Measurements from ENCODE around the gene HUNK. TPM values are rescaled to one million over a fixed set of nuclear protein-coding genes. Genes with fewer than 3 reads are reported as not detected.

Gene HUNK
- total and polyA plus RNA-seq, 5 donors = 0.07 to 0.82 (median 0.37) TPM

GRCh38 chr21:31964692-31965091 lies 91.9 kb downstream of the HUNK start:
- H3K27me3 ChIP-seq (ENCODE audit: control insufficient read depth, insufficient read depth) = no peaks in the 10 kb centered on the region
- 86% methylated on average over 6 of the region's 6 CpGs for WGBS
- no peaks in the 10 kb centered on the region for H3K4me1 ChIP-seq (ENCODE audit: control insufficient read depth, insufficient read depth, low read length)
- no peak overlapping the region for H3K27ac ChIP-seq (ENCODE audit: low read length)
- no peaks in the 10 kb centered on the region for H3K9me3 ChIP-seq (ENCODE audit: control insufficient read depth, low read length)
- intact Hi-C loops (cut with DNase I) = no loop called here
- ATAC-seq (no peak), DNase-seq (no peak)
- H3K4me3 ChIP-seq (ENCODE audit: low read length) = no peak overlapping the region

GRCh38 chr21:31967334-31967733 lies 94.5 kb downstream of the HUNK start:
- DNase-seq = no peak
- intact Hi-C loops (cut with DNase I) = no loop called here
- H3K27ac ChIP-seq (ENCODE audit: low read length) = no peak overlapping the region
- WGBS = 79% methylated on average over 7 of the region's 7 CpGs
- no peaks in the 10 kb centered on the region for H3K9me3 ChIP-seq (ENCODE audit: control insufficient read depth, low read length)
- no peaks in the 10 kb centered on the region for H3K27me3 ChIP-seq (ENCODE audit: control insufficient read depth, insufficient read depth)
- no peak for ATAC-seq
- H3K4me3 ChIP-seq (ENCODE audit: low read length) = no peak overlapping the region
- no peaks in the 10 kb centered on the region for H3K4me1 ChIP-seq (ENCODE audit: control insufficient read depth, insufficient read depth, low read length)

- no peak overlapping the region for H3K4me3 ChIP-seq (ENCODE audit: low read length)
- no peak for DNase-seq
- 96% methylated on average over 7 of the region's 7 CpGs for WGBS
These were observed 99.8 kb downstream of the HUNK start for GRCh38 chr21:31972622-31973021.

GRCh38 chr21:31973402-31973944 lies 100.7 kb downstream of the HUNK start:
- Histone ChIP-seq H3K9me3 (ENCODE audit: control insufficient read depth, low read length) (no peaks in the 10 kb centered on the region), H3K4me1 (ENCODE audit: control insufficient read depth, insufficient read depth, low read length) (no peaks in the 10 kb centered on the region), H3K27ac (ENCODE audit: low read length) (no peak overlapping the region), H3K27me3 (ENCODE audit: control insufficient read depth, insufficient read depth) (no peaks in the 10 kb centered on the region), H3K4me3 (ENCODE audit: low read length) (no peak overlapping the region)
- intact Hi-C loops (cut with DNase I) = no loop called here
- 93% methylated on average over 6 of the region's 6 CpGs for WGBS
- ATAC-seq (no peak), DNase-seq (no peak)

More at GRCh38 chr21:31972622-31973021, 99.8 kb downstream of the HUNK start:
- no peaks in the 10 kb centered on the region for H3K9me3 ChIP-seq (ENCODE audit: control insufficient read depth, low read length)
- no peaks in the 10 kb centered on the region for H3K27me3 ChIP-seq (ENCODE audit: control insufficient read depth, insufficient read depth)
- no peaks in the 10 kb centered on the region for H3K4me1 ChIP-seq (ENCODE audit: control insufficient read depth, insufficient read depth, low read length)
- intact Hi-C loops (cut with DNase I) = no loop called here
- no peak for ATAC-seq
- no peak overlapping the region for H3K27ac ChIP-seq (ENCODE audit: low read length)

- intact Hi-C loops (cut with DNase I) = no loop called here
- WGBS = 71% methylated on average over 16 of the region's 16 CpGs
- Histone ChIP-seq H3K27ac (ENCODE audit: low read length) (no peak overlapping the region), H3K9me3 (ENCODE audit: control insufficient read depth, low read length) (no peaks in the 10 kb centered on the region), H3K4me1 (ENCODE audit: control insufficient read depth, insufficient read depth, low read length) (no peaks in the 10 kb centered on the region), H3K27me3 (ENCODE audit: control insufficient read depth, insufficient read depth) (no peaks in the 10 kb centered on the region), H3K4me3 (ENCODE audit: low read length) (no peak overlapping the region)
- DNase-seq = no peak
- ATAC-seq = no peak
These were observed 101.7 kb downstream of the HUNK start for GRCh38 chr21:31974454-31974985.

- intact Hi-C loops (cut with DNase I) = no loop called here
- Histone ChIP-seq H3K27ac (ENCODE audit: low read length) (no peak overlapping the region), H3K4me1 (ENCODE audit: control insufficient read depth, insufficient read depth, low read length) (no peaks in the 10 kb centered on the region), H3K9me3 (ENCODE audit: control insufficient read depth, low read length) (no peaks in the 10 kb centered on the region), H3K27me3 (ENCODE audit: control insufficient read depth, insufficient read depth) (no peaks in the 10 kb centered on the region), H3K4me3 (ENCODE audit: low read length) (no peak overlapping the region)
- ATAC-seq = no peak
- DNase-seq = no peak
- WGBS = 93% methylated on average over 6 of the region's 6 CpGs
These were observed 102.7 kb downstream of the HUNK start for GRCh38 chr21:31975491-31975890.

- no peak for ATAC-seq
- no peak overlapping the region for H3K27ac ChIP-seq (ENCODE audit: low read length)
- H3K4me1 ChIP-seq (ENCODE audit: control insufficient read depth, insufficient read depth, low read length) = no peaks in the 10 kb centered on the region
- intact Hi-C loops (cut with DNase I) = no loop called here
- no peak for DNase-seq
- no peak overlapping the region for H3K4me3 ChIP-seq (ENCODE audit: low read length)
- H3K27me3 ChIP-seq (ENCODE audit: control insufficient read depth, insufficient read depth) = no peaks in the 10 kb centered on the region
- no peaks in the 10 kb centered on the region for H3K9me3 ChIP-seq (ENCODE audit: control insufficient read depth, low read length)
- 97% methylated on average over 7 of the region's 7 CpGs for WGBS
These were observed 105.0 kb downstream of the HUNK start for GRCh38 chr21:31977816-31978215.

- H3K4me3 ChIP-seq (ENCODE audit: low read length) = no peak overlapping the region
- intact Hi-C loops (cut with DNase I) = no loop called here
- DNase-seq (no peak), ATAC-seq (no peak)
- WGBS = 87% methylated on average over 4 of the region's 4 CpGs
- no peaks in the 10 kb centered on the region for H3K9me3 ChIP-seq (ENCODE audit: control insufficient read depth, low read length)
- H3K27ac ChIP-seq (ENCODE audit: low read length) = no peak overlapping the region
- no peaks in the 10 kb centered on the region for H3K4me1 ChIP-seq (ENCODE audit: control insufficient read depth, insufficient read depth, low read length)
- no peaks in the 10 kb centered on the region for H3K27me3 ChIP-seq (ENCODE audit: control insufficient read depth, insufficient read depth)
These were observed 110.3 kb downstream of the HUNK start for GRCh38 chr21:31983120-31983519.

GRCh38 chr21:31983554-31983953 lies 110.7 kb downstream of the HUNK start:
- DNase-seq (no peak), ATAC-seq (no peak)
- no peak overlapping the region for H3K4me3 ChIP-seq (ENCODE audit: low read length)
- H3K4me1 ChIP-seq (ENCODE audit: control insufficient read depth, insufficient read depth, low read length) = no peaks in the 10 kb centered on the region
- intact Hi-C loops (cut with DNase I) = no loop called here
- WGBS = 93% methylated on average over 8 of the region's 8 CpGs
- no peaks in the 10 kb centered on the region for H3K27me3 ChIP-seq (ENCODE audit: control insufficient read depth, insufficient read depth)
- no peak overlapping the region for H3K27ac ChIP-seq (ENCODE audit: low read length)
- H3K9me3 ChIP-seq (ENCODE audit: control insufficient read depth, low read length) = no peaks in the 10 kb centered on the region

- no peak for DNase-seq
- H3K4me3 ChIP-seq (ENCODE audit: low read length) = no peak overlapping the region
- no peak for ATAC-seq
- no peak overlapping the region for H3K27ac ChIP-seq (ENCODE audit: low read length)
- intact Hi-C loops (cut with DNase I) = no loop called here
- no peaks in the 10 kb centered on the region for H3K4me1 ChIP-seq (ENCODE audit: control insufficient read depth, insufficient read depth, low read length)
- H3K9me3 ChIP-seq (ENCODE audit: control insufficient read depth, low read length) = no peaks in the 10 kb centered on the region
- H3K27me3 ChIP-seq (ENCODE audit: control insufficient read depth, insufficient read depth) = no peaks in the 10 kb centered on the region
- 87% methylated on average over 7 of the region's 7 CpGs for WGBS
These were observed 112.6 kb downstream of the HUNK start for GRCh38 chr21:31985398-31985797.

- Histone ChIP-seq H3K4me1 (ENCODE audit: control insufficient read depth, insufficient read depth, low read length) (no peaks in the 10 kb centered on the region), H3K27ac (ENCODE audit: low read length) (no peak overlapping the region), H3K27me3 (ENCODE audit: control insufficient read depth, insufficient read depth) (no peaks in the 10 kb centered on the region), H3K9me3 (ENCODE audit: control insufficient read depth, low read length) (no peaks in the 10 kb centered on the region), H3K4me3 (ENCODE audit: low read length) (no peak overlapping the region)
- ATAC-seq = no peak
- WGBS = 95% methylated on average over 17 of the region's 17 CpGs
- no peak for DNase-seq
- intact Hi-C loops (cut with DNase I) = no loop called here
These were observed 113.4 kb downstream of the HUNK start for GRCh38 chr21:31986035-31986856.

Measured in right cardiac atrium (tissue), 5 donors.